ENCODE measurements around the gene NRDC.

The NRDC gene, protein sequence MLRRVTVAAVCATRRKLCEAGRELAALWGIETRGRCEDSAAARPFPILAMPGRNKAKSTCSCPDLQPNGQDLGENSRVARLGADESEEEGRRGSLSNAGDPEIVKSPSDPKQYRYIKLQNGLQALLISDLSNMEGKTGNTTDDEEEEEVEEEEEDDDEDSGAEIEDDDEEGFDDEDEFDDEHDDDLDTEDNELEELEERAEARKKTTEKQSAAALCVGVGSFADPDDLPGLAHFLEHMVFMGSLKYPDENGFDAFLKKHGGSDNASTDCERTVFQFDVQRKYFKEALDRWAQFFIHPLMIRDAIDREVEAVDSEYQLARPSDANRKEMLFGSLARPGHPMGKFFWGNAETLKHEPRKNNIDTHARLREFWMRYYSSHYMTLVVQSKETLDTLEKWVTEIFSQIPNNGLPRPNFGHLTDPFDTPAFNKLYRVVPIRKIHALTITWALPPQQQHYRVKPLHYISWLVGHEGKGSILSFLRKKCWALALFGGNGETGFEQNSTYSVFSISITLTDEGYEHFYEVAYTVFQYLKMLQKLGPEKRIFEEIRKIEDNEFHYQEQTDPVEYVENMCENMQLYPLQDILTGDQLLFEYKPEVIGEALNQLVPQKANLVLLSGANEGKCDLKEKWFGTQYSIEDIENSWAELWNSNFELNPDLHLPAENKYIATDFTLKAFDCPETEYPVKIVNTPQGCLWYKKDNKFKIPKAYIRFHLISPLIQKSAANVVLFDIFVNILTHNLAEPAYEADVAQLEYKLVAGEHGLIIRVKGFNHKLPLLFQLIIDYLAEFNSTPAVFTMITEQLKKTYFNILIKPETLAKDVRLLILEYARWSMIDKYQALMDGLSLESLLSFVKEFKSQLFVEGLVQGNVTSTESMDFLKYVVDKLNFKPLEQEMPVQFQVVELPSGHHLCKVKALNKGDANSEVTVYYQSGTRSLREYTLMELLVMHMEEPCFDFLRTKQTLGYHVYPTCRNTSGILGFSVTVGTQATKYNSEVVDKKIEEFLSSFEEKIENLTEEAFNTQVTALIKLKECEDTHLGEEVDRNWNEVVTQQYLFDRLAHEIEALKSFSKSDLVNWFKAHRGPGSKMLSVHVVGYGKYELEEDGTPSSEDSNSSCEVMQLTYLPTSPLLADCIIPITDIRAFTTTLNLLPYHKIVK

DNA sequence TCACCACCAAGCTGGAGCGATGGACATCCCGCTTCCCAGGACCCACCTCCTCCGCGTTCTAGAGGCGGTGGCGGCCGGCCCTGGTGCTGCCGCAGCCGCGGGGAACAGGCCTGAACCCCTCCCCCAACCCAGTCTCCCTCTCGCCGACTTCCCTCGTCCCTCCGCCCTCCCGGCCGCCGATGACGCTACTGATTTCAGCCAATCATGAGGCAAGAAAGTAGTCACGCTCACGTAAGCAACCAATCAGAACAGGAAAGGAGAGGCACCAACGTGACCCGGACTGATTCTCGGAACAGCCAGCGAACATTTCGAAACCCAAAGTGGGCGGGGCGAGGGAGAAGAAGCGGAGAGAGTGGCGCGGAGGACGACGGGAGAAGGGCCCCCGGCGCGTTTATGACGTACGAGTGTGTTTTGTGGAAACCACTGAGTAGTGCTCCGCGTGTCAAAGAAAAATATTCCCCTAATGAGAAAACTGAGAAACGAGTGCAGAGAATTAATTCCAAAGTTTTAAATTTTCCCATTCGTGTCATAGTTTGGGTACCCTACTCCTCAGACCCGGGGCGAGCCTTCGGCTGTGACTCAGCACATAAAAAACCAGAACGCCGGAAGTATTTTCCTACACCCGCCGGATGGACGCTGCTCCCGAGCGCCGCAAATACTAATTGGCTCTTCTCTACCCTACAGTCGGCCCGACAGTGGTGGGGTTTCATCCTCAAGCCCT, at the start of gene NRDC:
Gene NRDC, minus strand, starts transcription at position 112 of the 721 bp plus-strand sequence. CDS start 112 bp downstream, outside the sequence.
- DNase-seq: peak; percentile 100

DNA sequence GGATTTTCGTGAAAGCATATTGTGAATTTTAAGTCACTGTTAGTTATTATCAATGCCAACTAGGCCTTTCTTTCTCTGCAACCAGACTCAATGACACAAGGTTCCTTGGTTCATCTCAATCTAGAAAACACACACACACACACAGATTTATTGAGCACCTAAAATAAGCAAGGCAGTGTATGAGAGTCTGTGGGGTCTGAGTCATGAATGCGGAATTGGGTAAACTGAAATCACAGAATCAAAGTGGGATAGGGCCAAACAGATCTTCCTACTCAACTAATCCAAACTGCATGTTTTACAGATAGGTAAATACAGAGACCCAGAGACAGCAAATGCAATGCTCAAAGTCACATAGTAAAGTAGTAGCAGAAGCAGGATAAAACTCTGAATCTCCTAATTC, 48.5 kb upstream of the NRDC start:
- DNase-seq: no peak

DNA sequence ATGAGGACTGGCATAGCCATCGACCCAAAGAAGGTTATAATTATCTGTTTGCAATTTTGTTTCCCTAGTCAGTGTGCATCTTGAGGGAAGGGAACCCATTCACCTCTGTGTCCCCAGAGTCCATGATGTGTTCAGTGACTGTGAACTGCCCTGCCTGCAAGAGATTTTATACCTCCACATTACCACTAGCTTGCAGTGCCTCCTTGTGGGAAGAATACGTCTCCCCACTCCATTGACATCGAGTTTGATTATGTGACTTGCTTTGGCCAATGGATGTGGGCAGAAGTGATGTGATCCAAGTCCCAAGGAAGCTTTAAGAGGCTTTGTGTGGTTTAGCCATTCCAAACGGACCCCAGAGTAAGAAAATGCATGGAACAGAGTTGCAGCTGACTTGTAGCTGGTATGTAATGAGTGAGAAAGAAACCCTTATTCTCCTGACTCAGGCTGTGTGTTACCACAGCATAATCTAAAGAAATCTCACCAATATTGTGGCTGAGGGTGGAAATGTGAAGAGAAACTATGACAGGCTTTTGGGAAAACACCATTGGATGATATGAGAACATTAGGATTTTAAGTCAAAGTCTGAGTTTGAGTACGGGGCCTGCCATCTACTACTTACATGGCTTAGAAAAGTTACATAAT, 47.8 kb upstream of the NRDC start:
- no peak for DNase-seq

DNA sequence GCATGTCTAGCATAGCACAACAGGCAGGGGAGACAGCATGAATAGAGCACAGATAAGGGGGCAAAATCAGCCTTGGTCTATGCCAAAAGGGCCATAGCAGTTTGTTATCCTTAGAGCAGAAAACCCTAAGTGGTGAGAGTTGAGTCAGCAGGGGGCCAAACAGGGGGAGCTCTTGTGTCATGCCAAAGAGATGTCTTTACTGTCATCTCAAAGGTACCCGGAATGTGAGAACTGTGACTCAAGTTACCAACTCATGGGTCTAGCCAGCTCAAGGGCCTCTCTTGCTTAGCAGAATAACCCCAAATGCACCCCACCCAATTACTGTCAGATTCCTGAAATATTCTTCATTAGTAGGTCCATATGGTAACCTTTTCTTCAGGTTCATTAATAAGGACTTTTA, 45.9 kb upstream of the NRDC start:
- no peak for DNase-seq

DNA sequence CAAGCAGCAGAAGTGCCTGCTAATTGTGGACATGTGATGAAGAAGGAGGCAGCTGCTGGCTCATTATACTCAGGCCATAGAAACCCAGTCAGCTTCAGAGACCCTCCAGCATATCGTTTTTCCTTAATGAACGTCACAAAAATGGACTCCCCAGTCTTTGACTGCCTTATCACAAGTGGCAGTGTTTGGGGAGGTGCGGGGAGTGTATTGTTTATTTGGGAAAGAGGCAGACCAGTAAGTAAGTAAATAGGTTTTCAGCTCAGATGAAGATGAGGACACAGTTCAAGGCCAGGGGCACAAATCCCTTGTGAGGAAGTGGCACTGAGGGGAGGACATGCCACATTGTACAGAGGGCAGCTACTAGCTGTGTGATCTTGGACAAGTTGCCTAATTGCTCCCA, 43.5 kb upstream of the NRDC start:
- no peak for DNase-seq

DNA sequence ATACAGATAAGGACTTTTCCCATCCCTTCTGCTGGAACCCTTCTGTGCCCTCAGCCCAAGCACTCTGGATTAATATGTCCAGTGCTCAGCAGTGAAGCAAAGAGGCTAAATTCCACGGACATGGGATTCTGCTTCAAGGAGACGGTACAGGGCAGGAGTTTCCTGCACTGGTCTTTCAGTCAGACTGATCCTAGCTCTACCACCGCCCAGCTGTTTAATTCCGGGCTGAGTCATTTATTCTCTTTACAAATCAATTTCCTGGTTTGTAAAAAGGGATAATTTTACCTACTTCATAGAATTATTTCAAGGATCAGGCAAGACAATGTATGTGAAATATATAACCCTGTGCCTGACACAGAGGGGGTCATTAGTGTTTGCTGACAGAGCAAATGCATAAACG, 41.6 kb upstream of the NRDC start:
- DNase-seq: no peak

DNA sequence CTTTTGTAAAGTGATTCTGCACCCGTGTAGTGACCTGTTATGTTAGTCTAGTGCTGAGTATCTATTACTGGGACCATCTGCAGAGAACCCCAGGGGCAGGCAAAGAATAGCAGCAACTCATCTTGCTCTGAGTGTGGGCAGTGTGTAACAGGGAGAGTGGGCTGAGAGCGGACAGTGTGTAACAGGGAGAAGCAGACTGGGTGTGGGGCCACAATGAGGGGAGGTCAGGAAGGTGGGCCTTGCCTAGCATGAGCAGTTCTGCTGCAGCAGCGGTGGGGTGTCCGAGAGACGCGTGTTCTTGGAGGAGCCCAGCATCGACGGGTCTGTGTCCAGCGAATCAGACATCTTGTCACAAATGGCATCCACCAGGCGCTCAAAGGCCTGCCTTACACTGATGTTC, 41.2 kb upstream of the NRDC start:
- DNase-seq: no peak

DNA sequence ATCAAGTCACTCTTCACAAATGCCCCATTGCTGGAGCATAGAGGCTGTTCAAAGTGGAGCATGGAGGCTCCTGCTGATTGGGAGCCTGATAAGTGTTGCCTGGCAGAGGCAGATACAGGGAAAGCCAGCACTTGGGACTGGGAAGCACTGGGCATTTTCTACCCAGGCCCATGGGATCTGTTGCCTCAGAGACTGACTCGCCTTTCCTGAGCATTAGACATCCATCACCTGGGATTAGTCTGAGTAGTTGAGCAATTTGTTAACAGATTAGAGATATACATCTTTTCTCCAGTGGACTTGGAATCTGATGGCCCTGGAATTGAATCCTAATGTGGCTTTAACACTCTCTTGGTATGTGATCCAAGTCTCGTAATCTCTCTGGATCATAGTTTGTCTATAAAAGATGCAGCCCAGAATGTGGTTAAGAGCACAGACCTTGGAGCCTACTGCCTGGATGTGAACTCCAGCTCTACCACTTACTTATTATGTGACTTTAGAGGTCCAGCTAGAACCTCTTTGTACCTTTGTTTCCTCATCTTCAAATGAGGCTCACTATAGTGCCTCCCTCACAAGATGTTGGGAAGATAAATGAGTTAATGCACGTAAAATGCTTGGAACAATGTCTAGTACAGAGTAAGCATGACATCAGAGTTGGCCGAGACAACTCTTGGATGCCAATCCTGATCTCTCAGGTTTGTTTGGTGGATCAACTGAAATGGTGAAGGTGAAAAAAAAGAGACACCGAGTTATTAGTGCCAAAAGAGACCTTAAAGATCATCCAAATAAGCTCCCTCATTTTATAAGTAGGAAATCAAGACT, 38.3 kb upstream of the NRDC start:
- no peak for DNase-seq

DNA sequence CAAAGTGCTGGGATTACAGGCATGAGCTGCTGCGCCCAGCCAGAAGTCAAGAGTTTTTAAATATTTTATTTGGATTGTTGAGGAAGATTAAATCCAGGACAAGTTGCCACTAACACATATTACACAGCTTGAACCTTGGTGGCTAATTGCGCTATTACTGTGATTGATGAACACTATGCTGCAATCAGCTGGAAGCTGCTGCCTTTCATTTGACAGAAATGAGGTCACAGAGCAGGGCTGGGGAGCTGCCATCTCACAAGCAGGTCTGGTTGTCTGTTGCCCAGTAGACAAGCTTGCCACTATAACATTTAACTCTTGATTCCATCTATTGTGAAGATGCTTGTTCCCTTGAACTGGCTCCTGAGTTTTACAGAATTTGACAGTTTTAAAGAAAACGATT, 37.4 kb upstream of the NRDC start:
- DNase-seq: no peak

DNA sequence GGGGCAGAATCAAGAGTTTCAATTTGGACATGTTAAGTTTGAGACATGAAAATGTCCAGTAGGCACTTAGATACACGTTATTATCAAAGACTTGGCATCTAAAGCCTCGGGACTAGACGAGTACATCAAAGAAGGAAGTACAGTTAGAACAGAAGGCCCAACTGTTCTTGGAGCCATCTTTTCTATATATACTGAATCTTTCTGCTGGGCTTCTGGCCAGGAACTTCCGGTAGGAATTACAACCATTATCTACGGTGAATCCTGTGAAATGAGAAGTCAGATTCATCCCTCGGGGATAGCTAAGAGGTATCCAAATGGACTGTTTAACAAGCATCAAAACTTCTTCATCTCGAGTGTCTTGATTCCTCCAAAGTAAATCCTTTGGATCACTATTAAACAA, 34.4 kb upstream of the NRDC start:
- no peak for DNase-seq

DNA sequence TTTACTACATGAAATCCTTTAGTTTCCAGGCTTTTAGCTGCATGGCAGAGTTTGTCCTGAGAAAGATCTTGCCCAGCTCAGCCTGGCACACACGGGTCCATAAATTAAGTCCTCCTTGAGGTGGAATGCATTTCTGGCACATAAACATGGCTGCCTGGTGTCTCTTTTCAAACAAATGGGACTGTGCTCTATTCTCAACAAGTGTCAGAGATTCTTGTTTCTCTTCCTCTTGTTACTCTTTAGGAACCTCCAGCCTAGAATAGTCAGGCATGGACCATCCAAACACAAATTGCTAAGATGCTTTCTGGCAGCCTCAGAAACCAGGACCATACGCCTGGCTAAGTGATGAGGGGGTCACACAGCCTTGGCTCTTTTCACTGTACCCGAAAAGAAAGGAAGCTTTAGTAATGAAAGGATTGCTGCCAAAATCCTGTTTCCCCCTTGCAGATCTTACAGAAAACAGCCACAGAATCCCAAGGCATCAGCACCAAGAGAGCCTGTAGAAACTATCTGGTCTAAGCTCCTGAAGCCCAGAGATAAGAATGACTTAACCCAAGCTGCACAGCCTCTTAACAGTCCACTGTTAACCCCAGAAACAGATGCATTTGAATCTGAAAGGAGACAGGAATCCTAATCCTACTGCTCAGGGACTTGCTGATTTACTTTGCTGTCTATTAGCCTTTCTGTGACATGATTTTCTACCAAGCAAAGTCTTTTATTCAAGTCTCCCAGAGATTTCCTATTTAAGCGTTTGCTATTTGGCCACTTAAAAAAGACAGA, 31.9 kb upstream of the NRDC start:
- no peak for DNase-seq

DNA sequence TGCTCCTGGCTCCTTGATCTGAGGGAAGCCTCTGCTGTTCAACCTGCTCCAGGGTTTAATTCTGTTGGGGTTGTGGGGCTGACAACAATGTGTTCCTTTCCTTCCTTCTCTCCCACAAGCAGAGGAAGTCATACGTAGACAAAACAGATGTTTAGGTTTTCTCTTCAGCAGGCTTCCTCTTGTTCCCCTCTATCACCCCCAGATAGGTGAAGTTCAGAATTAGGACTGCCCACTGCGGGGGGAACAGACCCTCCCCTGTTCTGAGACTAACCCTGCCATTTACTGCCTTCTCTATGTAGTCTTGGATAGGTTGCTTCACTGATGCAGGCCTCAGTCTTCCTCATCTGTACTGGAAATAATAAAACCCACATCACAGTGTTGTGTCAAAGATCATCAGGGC, 30.0 kb upstream of the NRDC start:
- no peak for DNase-seq

DNA sequence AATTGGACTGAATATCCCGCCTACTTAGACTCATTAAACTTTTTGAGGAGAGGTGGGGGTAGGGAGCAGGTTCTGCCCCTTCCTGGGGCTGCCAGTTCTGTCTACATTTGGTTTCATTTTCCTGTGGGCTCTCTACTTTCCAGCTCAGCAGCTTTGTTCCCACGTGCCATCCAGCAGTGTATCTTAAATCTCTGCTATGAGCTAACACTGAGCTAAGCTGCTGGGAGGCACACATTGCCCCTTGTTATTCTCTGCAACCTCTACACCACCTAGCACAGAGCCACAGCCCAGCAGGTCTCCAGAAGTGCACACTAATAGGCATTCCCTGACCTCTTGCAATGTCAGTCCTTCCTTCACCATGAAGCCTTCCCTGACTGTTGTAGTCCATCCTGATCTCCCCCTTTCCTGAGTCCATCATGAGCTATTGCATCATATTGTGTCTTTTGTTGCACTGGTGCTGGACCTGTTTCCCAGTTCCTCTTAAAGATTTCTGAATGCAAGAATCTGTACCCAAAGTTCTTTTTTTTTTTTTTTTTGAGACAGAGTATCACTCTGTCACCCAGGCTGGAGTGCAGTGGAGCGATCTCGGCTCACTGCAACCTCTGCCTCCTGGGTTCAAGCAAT, 28.7 kb upstream of the NRDC start:
- DNase-seq: no peak

DNA sequence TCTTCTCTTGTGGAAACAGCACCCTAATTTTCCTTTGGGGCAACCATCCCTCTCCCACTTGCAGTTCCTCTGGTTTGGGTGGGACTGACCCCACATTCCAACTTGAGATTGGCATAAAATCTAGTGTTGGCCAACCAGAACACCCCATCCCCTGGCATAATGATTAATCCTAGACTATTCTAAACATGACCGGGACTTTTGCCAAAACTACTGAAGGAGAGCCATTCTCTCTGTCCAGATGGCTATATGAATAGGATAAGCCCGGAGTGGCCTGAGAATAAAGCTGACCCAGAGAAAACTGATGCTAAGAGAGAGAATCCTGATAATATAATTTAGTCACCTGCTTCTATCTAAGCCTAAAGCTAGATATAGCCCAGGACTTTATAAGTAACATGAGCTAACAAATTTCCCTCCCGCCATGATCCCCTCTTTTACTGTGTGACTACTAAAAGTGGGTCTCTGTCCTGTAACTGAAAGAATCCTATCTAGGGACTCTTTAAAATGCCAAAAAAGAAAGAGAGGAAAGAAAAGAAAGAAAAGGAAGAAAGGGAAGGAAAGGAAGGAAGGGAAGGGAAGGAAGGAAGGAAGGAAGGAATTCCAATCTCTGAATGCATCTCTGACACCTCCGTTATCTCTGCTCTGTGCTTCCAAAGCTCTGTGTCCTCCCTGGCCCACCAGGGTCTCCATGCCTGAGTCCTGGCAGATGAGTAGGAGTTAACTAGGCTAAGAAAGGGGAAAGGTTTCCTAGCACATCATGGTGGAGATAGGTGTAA, 28.0 kb upstream of the NRDC start:
- no peak for DNase-seq

DNA sequence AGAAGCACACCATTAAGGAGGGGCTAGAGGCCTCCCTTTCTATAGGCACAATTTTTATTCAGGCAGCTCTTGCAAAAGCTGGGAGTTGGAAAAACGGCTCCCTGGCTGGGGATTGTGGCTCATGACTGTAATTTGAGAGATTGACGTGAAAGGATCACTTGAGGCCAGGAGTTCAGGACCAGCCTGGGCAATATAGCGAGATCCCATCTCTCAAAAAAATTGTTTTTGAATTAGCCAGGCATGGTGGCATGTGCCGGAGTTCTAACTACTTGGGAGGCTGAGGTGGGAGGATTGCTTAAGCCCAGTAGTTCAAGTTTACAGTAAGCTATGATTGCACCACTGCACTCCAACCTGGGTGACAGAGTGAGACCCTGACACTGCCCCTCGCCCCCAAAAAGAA, 23.9 kb upstream of the NRDC start:
- DNase-seq: no peak

DNA sequence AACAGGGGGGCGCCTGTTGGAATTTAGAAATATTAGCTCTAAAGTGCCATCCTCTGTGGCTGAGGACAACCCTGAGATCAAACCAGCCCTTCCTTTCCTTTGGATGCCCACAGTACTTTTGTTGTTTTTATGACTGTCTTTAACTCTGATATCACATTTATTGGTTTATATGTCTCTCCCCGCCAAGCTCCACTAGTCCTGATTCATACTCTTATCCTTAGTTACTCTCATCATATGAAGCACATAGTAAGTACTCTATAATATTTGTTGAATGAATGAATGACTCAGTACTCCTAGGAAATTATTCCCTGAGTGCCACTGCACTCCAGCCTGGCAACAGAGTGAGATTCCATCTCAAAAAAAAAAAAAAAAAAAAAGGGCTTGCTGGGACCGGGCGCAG, 22.6 kb upstream of the NRDC start:
- no peak for DNase-seq

DNA sequence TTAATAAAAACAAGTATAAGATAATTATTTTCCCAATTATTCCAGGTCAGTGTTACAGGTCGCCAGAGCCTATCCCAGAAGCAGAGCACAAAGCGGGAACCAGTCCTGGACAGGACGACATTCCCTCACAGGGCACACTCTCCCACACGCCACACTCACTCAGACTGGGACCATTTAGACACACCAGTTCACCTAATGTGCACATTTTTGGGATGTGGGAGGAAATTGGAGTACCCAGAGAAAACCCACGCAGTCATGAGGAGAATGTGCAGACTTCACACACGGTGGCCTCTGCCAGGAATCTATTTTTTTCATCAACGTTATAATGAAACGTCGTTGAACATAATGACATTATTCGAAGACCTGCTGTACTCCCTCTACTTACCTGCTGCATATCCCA, 20.5 kb upstream of the NRDC start:
- DNase-seq: no peak

DNA sequence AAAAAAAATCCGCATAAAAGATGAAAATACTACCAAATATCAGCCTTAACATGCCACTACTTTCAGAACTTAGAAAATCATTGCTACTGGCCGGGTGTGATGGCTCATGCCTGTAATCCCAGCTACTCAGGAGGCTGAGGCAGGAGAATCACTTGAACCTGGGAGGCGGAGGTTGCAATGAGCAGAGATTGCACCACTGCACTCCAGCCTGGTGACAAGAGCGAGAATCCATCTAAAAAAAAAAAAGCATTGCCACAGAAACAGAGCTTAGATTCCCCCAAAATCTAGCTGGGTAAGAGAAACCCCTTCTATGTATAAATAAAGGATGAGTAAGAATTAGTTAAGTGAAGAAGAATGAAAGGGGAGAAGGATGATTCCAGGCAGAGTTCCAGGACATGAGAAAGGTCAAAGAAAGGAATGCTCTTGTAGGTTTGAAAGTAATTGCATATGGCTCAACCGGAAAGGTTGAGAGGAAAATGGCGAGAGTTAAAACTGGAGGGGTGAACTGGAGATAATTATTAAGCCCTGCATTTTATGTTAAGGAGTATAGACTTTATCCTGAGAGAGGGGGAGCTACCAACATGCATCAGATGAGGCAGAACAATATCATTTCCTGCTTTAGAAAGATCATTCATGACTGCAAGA, 19.7 kb upstream of the NRDC start:
- DNase-seq: no peak

DNA sequence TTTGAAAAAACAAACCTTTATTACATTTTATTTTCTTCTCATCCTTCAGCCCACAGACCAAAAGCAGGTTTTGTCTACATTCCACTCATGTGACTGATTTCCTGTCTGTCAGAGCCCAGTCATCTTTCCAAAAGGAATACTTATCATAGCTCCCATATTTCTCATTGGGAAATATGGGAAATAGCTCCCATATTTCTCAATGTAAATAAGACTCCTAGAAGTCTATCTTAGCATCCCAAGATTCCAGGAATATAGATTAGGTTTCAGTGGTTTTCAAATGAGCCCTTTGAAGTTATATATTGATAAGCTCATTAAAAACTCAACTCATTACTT, 19.1 kb upstream of the NRDC start:
- no peak for DNase-seq

Data from right forelimb (tissue), 1 donor.